ENCODE measurements around the gene MPP2. TPM values are rescaled to one million over a fixed set of nuclear protein-coding genes. Genes with fewer than 3 reads are reported as not detected.
A peak's percentile ranks its signal among the peaks of the same experiment; 100 is the strongest.

Gene MPP2
- total RNA-seq, 2 donors from 2014 or later, result 10.7 to 15.0 TPM

DNA sequence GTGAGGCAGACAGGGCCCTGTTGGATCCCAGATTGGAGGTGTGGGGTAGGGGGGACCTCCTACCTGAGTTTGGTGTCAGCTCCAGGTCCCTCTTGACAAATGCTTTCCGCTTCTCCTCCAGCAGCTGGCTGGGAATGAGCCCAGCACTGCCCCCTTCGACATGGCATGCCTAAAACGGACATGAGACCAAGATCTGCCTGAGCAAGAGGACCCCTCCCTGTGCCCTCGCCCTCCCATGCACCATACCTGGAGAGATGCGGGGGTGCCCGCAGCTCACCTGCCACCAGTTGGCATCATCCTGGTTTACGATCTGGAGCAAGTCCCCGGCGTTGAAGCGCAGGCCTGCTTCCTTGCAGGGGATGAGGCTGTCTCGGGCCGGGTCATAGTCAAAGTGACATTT, 26.2 kb downstream of the MPP2 start:
- Histone ChIP-seq H3K4me1 (ENCODE audit: control insufficient read depth in 1 of 2, low read depth in 2 of 2) (no peaks in the 10 kb centered on the region), H3K27me3 (replicated peaks; ENCODE audit: insufficient read depth) (no peaks in the 10 kb centered on the region), H3K9me3 (no peaks in the 10 kb centered on the region), H3K4me3 (no peak overlapping the region), H3K27ac (no peak overlapping the region), H3K36me3 (peaks cover 33% of the 10 kb centered on the region)
- TF ChIP-seq, protein P1, sequence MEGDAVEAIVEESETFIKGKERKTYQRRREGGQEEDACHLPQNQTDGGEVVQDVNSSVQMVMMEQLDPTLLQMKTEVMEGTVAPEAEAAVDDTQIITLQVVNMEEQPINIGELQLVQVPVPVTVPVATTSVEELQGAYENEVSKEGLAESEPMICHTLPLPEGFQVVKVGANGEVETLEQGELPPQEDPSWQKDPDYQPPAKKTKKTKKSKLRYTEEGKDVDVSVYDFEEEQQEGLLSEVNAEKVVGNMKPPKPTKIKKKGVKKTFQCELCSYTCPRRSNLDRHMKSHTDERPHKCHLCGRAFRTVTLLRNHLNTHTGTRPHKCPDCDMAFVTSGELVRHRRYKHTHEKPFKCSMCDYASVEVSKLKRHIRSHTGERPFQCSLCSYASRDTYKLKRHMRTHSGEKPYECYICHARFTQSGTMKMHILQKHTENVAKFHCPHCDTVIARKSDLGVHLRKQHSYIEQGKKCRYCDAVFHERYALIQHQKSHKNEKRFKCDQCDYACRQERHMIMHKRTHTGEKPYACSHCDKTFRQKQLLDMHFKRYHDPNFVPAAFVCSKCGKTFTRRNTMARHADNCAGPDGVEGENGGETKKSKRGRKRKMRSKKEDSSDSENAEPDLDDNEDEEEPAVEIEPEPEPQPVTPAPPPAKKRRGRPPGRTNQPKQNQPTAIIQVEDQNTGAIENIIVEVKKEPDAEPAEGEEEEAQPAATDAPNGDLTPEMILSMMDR (IDR thresholded peaks at IDR 0.05), result no peak
- no peak for DNase-seq (ENCODE audit: low spot score)
- ATAC-seq (ENCODE audit: insufficient number of reproducible peaks, low FRiP score, low read depth), result no peak

DNA sequence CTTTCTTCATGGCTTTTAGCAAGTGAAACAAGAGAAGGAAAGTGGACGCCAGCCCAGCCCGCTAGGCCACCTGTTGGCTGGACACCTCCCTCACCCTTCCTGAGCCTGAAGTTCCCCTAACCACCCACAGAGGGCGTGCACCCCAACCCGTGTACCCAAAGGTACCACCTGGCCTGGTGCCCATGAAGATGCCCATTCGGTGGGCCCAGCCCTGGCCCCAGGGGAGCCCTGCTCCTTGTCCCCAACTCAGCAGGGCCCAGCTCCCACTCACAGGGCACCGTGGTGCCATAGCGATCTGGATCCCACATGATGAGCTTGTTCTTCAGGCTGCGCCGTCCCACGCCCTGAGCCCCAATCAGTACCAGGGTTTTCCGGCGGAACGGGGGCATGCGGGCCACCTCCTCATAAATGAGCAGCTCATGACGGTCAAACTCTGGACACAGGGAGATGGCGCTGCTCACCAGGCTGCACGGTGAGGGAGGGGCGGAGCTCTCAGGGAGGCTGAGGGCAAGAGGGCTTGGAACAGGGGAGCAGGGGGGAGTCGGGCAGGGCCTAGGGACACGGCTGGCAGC, 26.8 kb downstream of the MPP2 start:
- no peak overlapping the region for H3K27ac ChIP-seq
- no peak overlapping the region for H3K4me3 ChIP-seq
- ATAC-seq (ENCODE audit: insufficient number of reproducible peaks, low FRiP score, low read depth) (no peak), DNase-seq (ENCODE audit: low spot score) (no peak)
- H3K27me3 ChIP-seq (replicated peaks; ENCODE audit: insufficient read depth), result no peaks in the 10 kb centered on the region
- TF ChIP-seq, protein P1 (IDR thresholded peaks at IDR 0.05), result peak; percentile 51
- peaks cover 33% of the 10 kb centered on the region for H3K36me3 ChIP-seq
- H3K4me1 ChIP-seq (ENCODE audit: control insufficient read depth in 1 of 2, low read depth in 2 of 2), result no peaks in the 10 kb centered on the region
- no peaks in the 10 kb centered on the region for H3K9me3 ChIP-seq

DNA sequence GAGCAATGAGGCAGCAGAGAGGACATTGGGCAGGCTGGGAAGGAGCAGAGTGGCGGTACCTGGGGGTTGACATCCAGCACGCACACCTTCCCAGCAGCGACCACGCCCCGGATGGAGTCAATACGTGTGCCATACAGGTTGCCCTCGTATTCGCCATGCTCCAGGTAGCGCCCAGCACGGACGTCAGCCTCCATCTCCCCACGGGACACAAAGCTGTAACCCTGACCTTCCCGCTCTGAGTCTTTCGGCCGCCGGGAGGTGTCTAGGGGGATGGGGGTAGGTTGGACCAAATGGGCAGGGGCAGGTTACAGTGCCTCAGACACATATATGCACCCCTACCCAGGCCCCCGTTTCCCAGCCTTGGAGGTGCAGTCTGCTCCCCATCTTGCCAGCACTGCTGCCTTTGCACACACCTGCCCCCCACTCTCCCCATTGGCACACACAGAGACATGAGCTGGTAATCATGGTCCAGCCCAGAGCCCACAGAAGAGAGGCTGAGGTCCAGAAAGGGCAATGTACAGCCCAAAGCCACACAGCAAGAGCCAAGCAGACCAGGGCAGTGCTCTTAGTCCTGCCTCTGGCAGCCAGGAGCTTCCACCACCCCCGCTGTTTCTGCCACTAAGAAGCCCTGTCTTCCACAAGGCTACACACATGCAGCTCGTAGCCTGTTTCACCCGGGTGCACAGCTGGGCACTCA, 27.5 kb downstream of the MPP2 start:
- H3K36me3 ChIP-seq, result peaks cover 33% of the 10 kb centered on the region
- H3K4me3 ChIP-seq, result no peak overlapping the region
- no peaks in the 10 kb centered on the region for H3K9me3 ChIP-seq
- TF ChIP-seq, protein P1 (IDR thresholded peaks at IDR 0.05), result no peak
- ATAC-seq (ENCODE audit: insufficient number of reproducible peaks, low FRiP score, low read depth) (no peak), DNase-seq (ENCODE audit: low spot score) (no peak)
- no peak overlapping the region for H3K27ac ChIP-seq
- H3K27me3 ChIP-seq (replicated peaks; ENCODE audit: insufficient read depth), result no peaks in the 10 kb centered on the region
- H3K4me1 ChIP-seq (ENCODE audit: control insufficient read depth in 1 of 2, low read depth in 2 of 2), result no peaks in the 10 kb centered on the region

DNA sequence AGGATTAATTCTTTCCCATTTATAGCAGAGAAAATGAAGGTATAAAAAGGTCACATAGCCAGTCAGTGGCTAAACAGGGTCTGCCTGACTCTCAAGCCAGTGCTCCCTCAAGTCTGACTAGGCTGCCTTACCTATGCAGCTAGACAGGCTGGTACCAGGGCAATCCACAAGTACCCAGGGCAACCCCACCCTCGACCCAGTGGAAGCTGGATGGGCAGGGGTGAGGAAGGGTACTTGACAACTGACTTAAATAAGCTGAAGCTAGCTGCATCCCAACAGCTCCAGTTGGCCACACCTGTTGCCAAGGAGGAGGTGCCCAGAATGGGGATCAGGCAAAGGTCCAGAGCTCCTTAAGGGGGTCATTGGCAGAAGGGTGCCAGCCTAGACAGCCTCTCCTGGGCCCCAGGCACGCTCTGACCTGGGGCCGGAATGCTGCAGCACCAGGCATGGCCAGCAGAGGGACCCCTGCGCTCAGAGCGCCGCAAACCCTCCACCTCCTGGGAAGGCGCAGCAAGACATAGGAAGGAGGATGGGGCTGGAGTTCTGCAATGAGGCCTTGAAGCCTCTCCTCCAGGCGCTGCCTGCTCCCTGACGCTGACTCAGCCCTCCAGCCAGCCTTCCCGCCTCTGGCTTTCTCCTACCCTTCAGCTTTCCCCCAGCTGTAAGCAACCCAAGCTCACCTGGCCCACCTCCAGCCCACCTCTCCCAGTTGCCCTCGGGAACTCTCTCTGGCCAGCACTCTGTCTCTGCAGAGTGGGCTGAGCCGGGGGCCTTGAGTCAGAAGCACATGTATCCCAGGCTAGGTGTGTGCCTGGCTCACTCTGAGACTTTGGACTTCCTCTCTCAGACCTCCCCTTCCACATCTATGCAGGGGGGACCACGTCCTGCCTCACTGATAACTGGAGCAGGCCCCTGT, 28.8 kb downstream of the MPP2 start:
- Histone ChIP-seq H3K27ac (no peak overlapping the region), H3K4me1 (ENCODE audit: control insufficient read depth in 1 of 2, low read depth in 2 of 2) (no peaks in the 10 kb centered on the region), H3K9me3 (no peaks in the 10 kb centered on the region), H3K4me3 (no peak overlapping the region), H3K27me3 (replicated peaks; ENCODE audit: insufficient read depth) (no peaks in the 10 kb centered on the region), H3K36me3 (peaks cover 33% of the 10 kb centered on the region)
- DNase-seq (ENCODE audit: low spot score), result no peak
- ATAC-seq (ENCODE audit: insufficient number of reproducible peaks, low FRiP score, low read depth), result no peak
- TF ChIP-seq, protein P1 (IDR thresholded peaks at IDR 0.05), result peak; percentile 94
